Colonic mucosa (tissue), 4 donors: ENCODE results near the gene AJAP1. TPM values are rescaled to one million over a fixed set of nuclear protein-coding genes. Genes with fewer than 3 reads are reported as not detected.

Experiments used
- DNase-seq: peaks from one replicate; pipeline ENCODE4 v3.0.0-alpha.2; 2020
- H3K27ac ChIP-seq: fragments of 200-600 bp; one replicate; pipeline ENCODE4 v1.8.0; 2021
- H3K27me3 ChIP-seq: fragments of 200-600 bp; one replicate; pipeline ENCODE4 v1.8.0; 2021
- H3K36me3 ChIP-seq: fragments of 200-600 bp; one replicate; pipeline ENCODE4 v1.8.0; 2021
- H3K4me1 ChIP-seq: fragments of 200-600 bp; one replicate; pipeline ENCODE4 v1.8.0; 2021; ENCODE audit warnings: mild to moderate bottlenecking
- H3K4me3 ChIP-seq: fragments of 200-600 bp; one replicate; pipeline ENCODE4 v1.8.0; 2021
- H3K9ac ChIP-seq, 2 donors: one replicate each; pipeline ENCODE4 v1.7.0; 2013; ENCODE audit warnings: control low read depth in 2 of 2, low read depth in 2 of 2, low read length in 2 of 2
- H3K9me3 ChIP-seq: fragments of 200-600 bp; one replicate; pipeline ENCODE4 v1.8.0; 2021
- intact Hi-C: fragments of 100-400 bp; cut with DNase I; formaldehyde crosslinking; loops from one replicate; pipeline ENCODE4 v1.14.1; 2022
- total RNA-seq, 2 donors: library from RNA; stranded (reverse); fragmentation: NEBNext Ultra II Directional in 1 of 2; extraction: Animal tissue kit (Norgen Biotek cat#: 25700) in 1 of 2; gene quantifications; one replicate each; pipeline ENCODE4 v1.2.1, GENCODE V29; 2021
- TF ChIP-seq, protein P1 (sequence below): fragments of 200-600 bp; IDR thresholded peaks from one replicate; pipeline ENCODE4 v1.8.0; 2022; ENCODE audit warnings: antibody characterized with exemption, mild to moderate bottlenecking
- donor health status: healthy.
- donor health status: DM: no; HTN: no; CAD: no.
- donor health status: DM: no; HTN: no; CAD: no.

AJAP1 gene
- total RNA-seq, 2 donors from 2014 or later: 0.07 to 0.42 TPM

DNA sequence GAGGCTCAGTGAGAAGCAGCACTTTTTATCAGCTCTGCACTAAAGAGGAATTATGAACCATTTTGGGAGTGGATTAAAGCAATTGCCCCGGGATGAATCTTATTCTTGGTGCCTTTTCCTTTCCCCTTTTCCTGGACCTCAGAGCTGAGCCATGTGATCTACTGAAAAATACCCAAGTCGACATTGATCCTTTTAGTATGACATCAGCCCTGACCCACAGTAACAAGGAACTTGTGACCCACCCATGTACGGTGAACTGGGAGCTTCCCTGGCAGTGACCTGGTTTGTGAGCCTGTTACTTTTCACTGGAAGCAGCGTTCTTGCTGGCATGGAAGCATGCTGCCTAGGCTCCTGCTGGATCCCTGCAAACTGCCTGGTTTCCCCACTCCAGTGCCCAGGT, 15.9 kb downstream of the AJAP1 start:
- Histone ChIP-seq H3K9ac (no peak overlapping the region), H3K27me3 (no peaks in the 10 kb centered on the region), H3K36me3 (no peaks in the 10 kb centered on the region), H3K9me3 (no peaks in the 10 kb centered on the region), H3K27ac (no peak overlapping the region), H3K4me3 (no peak overlapping the region), H3K4me1 (no peaks in the 10 kb centered on the region)
- DNase-seq: no peak
- intact Hi-C loops: no loop called here
- TF ChIP-seq, protein P1, sequence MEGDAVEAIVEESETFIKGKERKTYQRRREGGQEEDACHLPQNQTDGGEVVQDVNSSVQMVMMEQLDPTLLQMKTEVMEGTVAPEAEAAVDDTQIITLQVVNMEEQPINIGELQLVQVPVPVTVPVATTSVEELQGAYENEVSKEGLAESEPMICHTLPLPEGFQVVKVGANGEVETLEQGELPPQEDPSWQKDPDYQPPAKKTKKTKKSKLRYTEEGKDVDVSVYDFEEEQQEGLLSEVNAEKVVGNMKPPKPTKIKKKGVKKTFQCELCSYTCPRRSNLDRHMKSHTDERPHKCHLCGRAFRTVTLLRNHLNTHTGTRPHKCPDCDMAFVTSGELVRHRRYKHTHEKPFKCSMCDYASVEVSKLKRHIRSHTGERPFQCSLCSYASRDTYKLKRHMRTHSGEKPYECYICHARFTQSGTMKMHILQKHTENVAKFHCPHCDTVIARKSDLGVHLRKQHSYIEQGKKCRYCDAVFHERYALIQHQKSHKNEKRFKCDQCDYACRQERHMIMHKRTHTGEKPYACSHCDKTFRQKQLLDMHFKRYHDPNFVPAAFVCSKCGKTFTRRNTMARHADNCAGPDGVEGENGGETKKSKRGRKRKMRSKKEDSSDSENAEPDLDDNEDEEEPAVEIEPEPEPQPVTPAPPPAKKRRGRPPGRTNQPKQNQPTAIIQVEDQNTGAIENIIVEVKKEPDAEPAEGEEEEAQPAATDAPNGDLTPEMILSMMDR: no peak

DNA sequence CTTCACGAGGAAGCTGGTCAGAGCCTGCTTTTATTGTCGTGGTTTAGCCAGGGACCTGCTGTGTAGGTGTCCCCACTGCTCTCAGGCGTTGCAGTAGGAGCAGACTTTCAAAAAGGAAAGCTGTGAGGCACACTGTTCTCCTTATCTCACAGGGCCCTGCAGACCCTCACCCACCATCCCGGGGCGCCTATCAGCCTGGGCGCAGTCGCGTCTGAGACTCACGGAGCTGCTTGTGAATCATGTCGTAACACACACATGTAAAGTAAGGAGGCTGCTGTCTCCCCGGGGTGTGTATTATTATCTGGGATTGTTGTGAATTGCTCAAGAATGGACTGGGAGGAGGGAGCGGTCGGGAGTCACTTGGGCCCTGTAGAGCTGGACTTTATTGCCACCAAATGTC, 17.4 kb downstream of the AJAP1 start:
- intact Hi-C loops: no loop called here
- H3K27me3 ChIP-seq: no peaks in the 10 kb centered on the region
- DNase-seq: no peak
- TF ChIP-seq, protein P1: no peak
- H3K4me1 ChIP-seq: no peaks in the 10 kb centered on the region
- H3K9ac ChIP-seq: no peak overlapping the region
- no peaks in the 10 kb centered on the region for H3K36me3 ChIP-seq
- no peaks in the 10 kb centered on the region for H3K9me3 ChIP-seq
- H3K4me3 ChIP-seq: no peak overlapping the region
- H3K27ac ChIP-seq: no peak overlapping the region

DNA sequence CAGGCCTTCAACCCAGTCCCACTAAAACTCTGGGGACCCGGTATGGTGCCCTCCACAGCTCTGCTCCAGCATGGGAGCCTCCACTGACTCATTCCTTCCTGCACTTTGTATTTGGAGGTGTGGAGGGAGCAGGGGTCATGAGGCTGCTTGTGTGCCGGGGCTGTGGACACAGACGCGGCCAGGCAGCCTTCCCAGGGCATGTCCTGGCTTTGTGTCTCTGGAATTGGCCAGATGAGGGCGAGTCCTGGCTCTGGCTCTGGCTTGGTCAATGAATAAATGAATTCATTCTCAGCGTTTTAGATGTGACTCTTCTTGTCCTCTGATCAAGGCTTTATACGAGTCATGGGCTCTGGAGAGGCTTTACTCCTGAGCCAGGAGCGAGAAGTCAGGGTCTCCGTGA, 19.1 kb downstream of the AJAP1 start:
- H3K27ac ChIP-seq: no peak overlapping the region
- H3K4me1 ChIP-seq: no peaks in the 10 kb centered on the region
- no peaks in the 10 kb centered on the region for H3K36me3 ChIP-seq
- TF ChIP-seq, protein P1: no peak
- H3K27me3 ChIP-seq: no peaks in the 10 kb centered on the region
- no peak overlapping the region for H3K9ac ChIP-seq
- H3K4me3 ChIP-seq: no peak overlapping the region
- intact Hi-C loops: no loop called here
- no peak for DNase-seq
- H3K9me3 ChIP-seq: no peaks in the 10 kb centered on the region

DNA sequence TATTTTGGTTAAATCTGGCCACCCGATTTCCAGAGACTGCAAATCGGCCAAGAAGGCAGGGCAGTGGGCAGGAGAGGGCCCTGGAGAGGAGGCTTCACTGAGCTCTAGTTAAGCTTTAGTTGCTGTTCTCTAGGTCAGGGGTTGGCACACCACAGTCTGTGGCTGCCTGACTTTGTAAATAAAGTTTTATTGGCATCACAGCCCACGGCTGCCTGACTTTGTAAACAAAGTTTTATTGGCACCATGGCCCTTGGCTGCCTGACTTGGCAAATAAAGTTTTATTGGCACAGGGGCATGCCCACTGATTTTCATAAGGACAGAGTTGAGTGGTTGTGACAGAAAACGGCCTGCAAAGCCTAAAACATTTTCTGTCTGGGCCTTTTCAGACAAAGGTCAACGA, 19.7 kb downstream of the AJAP1 start:
- Histone ChIP-seq H3K27ac (no peak overlapping the region), H3K27me3 (no peaks in the 10 kb centered on the region), H3K36me3 (no peaks in the 10 kb centered on the region), H3K4me3 (no peak overlapping the region), H3K4me1 (no peaks in the 10 kb centered on the region), H3K9ac (no peak overlapping the region), H3K9me3 (no peaks in the 10 kb centered on the region)
- TF ChIP-seq, protein P1: no peak
- intact Hi-C loops: no loop called here
- DNase-seq: no peak

DNA sequence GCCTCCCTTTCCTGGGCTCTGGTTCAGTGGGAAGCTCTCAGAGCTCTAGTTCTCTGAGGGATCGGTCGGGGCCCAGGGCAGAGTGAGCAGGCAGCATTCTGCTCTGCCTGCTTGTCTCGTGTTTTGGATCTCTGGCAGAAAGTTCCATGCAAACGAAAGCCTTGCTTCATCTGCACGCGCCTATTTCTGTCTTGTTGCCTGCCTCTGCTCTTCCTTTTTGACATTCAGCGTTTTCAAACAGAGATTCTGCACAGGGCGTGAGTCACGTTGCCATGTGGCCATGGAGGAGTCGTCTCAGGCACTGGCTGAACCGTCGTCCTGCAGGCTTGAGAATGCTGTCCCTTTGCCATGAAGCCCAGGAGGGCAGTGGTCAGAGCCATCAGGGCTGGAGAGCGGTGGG, 20.3 kb downstream of the AJAP1 start:
- Histone ChIP-seq H3K27me3 (no peaks in the 10 kb centered on the region), H3K27ac (no peak overlapping the region), H3K9ac (no peak overlapping the region), H3K36me3 (no peaks in the 10 kb centered on the region), H3K4me3 (no peak overlapping the region), H3K4me1 (no peaks in the 10 kb centered on the region), H3K9me3 (no peaks in the 10 kb centered on the region)
- no peak for DNase-seq
- TF ChIP-seq, protein P1: no peak
- intact Hi-C loops: no loop called here
